CD4-positive, alpha-beta T cell treated with Interleukin-6 for 4 hours (primary cell): ENCODE results near the gene GRIK4.
"Not testable (repeated sequence)": the region's sequence is repeated elsewhere in the genome, so short reads cannot be mapped to it uniquely, and the experiment has no call there.

Experiments
- DNase-seq: peaks from one replicate; pipeline ENCODE4 v3.0.0-alpha.2; 2020; ENCODE audit warnings: mixed read lengths

Gene GRIK4

DNA sequence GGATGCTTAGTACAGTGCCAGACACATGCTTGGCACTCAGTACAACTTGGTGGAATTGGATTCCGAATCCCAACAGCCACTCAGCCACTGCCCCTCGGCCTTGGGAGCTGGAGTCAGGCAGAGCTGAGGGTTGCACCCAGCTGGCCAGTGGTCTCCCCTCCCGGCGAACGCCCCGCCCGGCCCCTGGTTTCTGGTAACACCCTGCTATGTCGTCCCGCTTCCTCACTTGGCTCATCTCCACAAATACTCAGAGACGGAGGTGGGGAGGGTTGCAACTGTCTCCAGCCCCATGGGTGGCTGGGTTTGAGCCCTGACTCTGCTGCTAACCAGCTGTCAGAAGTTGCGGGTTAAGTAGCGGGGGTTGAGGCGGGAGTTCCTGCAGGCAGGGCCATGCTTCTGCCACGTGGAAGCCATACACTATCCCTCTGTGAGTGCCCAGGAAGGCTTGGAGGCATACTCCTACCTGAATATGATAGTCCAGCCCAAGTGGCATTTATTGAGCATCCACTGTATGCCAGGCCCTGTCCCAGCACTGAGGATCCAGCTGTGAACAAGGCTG is 67.1 kb downstream of the GRIK4 start:
- DNase-seq, result no peak

DNA sequence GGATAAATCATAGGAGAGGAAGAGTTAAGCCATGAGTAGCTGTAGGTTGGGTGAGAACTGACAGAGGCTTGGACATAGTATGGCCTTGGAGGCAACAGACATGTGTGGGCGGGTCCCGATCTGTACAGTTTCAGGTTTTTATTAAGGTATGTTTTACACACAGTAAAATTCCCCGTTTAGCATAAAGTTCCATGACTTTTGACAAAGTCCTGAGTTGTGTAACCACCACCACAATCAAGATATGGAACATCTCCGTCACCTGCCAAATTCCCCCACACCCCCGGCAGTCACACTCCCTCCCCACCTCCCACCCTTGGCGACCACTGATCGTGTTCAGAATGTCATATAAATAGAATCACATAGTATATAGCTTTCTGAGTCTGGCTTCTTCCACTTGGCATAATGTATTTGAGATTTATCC is 68.1 kb downstream of the GRIK4 start:
- no peak for DNase-seq

DNA sequence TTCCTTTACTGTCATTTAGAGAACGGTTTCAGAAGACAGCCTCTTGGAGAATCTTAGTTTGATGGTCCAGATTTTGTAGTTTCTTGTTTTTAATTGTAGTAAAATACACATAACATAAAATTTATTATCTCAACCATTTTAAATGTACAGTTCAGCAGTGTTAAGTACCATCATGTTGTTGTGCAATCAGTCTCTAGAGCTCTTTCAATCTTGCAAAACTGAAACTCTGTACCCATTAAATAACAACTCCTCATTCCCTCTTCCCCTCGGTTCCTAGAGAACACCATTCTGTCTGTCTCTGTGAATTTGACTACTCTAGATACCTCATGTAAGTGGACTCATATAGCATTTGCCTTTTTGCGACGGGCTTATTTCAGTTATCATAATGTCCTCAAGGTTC is 69.8 kb downstream of the GRIK4 start:
- DNase-seq, result no peak

DNA sequence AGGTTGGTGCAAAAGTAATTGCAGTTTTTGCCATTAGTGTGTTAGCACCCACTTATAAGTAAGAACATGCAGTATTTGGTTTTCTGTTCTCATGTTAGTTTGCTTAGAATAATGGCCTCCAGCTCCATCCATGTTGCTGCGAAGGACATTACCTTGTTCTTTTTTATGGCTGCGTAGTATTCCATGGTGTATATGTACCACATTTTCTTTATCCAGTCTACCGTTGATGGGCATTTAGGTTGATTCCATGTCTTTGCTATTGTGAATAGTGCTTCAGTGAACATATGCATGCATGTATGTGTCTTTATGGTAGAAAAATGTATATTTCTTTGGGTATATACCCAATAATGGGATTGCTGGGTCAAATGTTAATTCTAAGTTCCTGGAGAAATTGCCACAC is 71.0 kb downstream of the GRIK4 start:
- DNase-seq, result not testable (repeated sequence)

DNA sequence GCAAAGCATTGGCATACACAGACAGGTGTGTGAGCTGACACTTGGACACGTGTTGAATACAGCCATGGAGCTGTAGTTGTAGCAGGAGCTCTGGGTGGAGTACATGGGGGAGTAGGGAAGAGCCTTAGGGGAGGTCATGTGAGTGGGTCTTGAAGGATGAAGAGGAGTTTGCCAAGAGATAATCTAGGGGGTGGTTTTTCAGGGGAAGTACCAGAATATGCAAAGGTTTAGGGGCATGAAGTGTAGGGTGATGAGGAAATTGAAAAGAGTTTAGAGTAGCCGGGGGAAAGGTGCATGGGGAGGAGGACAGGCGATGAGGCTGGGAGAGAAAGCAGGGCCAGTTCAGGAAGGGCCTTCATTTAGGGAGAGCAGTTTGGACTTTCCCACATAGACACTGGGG is 74.5 kb downstream of the GRIK4 start:
- DNase-seq, result no peak

DNA sequence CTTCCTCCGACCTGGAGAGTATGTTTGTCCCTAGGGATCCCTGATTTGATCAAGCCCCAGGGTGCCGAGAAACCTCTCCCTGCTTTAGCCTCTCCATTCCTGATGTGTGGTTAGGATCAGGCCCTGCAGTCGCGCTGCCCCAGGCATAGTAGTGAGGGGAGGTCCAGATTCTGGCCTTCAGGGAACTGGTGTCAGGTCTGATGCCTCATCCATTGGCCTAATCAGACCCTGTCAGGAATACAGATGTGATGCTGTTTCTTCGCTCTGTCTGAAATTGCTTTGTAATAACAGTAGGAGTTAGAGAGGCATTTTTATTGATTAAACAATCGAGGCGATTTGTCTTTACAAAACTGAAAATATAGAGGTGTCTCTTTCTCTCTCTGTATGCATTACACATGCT is 75.2 kb downstream of the GRIK4 start:
- DNase-seq, result no peak

DNA sequence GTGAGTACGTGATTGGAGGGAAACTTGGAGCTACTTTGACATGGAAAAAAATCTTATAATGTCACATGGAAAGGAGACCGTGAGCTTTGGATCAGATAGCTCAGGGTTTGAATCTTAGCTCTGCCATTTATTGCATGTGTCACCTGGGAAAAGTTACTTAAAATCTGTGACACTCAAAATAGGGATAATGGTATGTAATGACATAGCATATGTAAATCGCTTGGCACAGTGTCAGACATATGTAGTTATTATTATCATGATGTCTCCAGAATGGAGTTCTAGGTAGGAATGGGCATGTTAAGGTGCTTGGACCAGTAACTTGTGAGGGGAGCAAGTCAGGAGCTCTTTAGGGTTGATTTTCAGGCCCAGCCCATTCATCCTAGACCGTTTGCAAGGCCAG is 75.8 kb downstream of the GRIK4 start:
- no peak for DNase-seq

DNA sequence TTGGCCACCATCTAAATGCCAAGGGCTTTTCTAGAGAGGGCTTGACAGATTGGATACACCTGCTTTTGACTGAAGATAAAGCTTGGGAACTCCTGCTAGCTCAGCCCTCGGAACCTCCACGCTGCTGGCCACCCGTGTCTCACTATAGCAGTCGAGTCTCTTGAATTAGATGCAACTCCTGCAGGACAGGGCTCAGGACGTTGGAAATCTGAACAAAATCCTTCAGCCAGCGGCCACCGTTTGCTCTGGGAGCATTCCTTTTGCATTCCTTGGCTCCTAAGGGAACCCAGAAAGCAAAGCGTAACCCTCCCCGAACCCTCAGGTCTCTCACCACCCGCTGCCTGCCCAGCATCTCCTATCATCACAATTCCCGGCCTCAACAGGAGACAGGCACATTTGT is 77.8 kb downstream of the GRIK4 start:
- no peak for DNase-seq

DNA sequence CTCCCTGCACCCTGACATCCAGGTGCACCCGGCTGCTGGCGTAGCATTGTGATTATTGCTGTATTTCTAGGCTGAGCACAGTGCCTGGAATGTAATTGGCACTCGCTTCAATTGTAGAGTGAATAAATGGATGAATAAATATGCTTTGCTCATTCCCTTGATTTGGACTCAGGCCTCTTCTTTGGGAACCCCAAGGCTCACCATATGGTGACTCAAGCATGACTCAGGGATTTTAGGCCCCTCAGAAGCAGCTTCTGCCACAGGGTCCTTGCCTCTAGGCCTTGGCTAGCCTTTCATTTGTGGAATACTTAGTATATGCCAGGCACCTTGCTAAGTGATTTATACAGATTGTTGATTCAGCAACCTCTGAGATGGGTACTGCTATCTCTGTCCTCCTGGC is 78.9 kb downstream of the GRIK4 start:
- no peak for DNase-seq

DNA sequence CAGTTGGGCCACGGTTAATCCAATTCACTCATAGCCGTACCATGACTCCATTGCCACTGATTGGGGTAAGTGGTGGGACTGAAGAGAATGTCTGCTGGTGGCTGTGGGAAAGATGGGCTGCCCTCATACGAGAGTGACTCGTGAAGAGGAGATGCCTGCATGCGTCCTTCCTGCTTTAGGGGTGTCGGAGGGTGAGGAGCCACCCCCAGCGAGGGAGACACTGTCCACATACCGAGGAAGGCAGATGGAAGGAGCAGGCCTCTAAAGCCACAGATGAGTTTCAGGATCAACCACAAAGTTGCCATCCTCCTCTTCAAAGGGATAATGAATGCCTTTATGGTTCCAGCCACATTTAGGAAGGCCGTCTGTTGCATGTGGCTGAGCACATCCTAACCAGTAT is 83.2 kb downstream of the GRIK4 start:
- DNase-seq, result no peak

DNA sequence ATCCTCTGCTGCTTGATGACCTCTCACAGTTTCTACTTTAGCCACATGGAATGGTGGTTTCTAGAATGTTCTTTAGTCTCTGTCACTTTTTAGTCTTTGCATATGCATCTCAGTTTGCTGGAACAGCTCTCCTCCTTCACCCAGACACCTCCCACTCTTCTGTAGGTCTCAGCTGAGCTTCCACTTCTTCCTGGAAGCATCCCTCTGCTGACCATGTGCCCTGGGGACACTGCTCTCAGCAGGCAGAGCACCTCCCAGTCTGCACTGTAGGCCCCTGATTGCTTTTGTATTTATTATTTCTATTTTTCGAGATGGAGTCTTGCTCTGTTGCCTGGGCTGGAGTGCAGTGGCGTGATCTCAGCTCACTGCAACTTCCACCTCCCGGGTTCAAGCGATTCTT is 84.0 kb downstream of the GRIK4 start:
- no peak for DNase-seq

DNA sequence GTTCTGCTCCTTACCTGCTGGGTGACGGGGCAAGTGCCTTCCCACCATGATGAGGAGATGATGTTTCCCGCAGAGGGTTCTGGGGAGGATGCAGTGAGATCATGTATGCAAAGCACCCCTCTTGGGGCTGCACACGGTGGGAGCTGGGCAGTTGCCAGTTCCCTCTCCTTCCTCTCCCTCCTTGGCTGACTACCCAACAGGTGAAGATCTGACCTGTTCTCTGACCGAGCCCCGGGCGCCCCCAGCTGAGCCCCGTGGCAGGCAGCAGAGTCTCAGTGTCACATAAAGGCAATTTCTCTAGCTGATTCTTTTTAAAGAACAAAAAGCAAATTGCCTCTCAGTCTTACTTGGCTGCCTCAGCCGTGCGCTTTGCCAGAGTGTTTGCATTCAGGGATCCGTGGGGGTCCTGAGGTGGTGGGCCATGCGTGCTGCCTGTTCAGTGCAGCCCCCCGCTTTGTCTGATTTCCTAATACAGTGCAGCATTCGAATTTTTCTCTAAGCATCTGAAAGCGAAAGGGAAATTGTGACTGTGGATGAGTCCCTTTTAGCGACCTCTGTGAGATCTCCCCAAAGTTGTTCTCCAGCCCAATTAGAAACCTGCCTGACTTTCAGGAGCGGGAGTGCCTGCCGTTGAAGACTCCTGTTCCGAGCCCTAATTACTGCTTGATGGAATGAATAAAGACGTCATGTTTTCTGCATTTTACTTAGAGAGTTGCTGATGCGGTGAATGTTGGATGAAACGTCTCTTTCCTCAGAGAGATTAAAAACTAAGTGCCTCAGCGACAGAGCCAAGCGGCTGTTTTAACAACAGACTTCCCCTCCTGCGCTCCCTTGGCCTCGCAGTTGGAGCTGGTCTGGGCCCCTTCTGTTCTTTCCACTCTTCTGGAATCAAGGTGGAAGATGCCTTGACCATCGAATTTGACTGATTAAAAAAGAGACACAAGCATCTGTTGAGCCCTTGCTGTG is 86.0 kb downstream of the GRIK4 start:
- no peak for DNase-seq

DNA sequence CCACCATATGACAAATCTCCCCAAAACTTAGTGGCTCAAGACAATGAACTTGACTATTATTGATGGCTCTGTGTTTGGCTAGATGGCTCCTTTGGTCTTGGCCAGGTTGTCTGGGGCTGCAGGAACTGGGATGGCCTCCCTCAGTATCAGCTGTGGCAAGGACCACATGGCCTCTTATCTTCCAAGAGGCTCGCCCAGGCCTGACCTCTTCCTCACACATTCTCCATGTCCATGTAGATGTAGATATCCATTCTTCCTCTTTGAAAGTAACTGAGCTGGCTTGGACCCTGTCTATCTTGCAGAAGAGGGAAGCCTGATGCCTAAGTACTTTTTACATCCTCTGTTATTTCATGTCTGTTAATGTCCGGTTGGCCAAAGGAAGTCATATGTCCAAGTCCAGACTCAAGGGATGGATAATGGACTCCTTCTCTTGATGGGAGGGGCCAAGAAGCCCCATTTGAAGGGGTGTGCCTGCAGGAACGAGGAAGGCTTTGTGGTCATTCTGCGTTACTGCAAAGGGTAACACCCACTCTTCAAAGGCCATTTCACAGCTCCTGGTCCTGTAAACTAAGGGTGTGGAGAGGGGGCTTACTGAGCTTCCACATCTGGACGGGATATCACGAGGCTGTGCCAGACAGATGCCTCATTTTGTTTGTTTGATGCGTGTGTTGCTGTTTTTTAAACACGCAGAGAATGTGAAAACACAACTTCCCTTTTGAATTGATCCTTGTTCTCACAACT is 87.1 kb downstream of the GRIK4 start:
- DNase-seq, result no peak

DNA sequence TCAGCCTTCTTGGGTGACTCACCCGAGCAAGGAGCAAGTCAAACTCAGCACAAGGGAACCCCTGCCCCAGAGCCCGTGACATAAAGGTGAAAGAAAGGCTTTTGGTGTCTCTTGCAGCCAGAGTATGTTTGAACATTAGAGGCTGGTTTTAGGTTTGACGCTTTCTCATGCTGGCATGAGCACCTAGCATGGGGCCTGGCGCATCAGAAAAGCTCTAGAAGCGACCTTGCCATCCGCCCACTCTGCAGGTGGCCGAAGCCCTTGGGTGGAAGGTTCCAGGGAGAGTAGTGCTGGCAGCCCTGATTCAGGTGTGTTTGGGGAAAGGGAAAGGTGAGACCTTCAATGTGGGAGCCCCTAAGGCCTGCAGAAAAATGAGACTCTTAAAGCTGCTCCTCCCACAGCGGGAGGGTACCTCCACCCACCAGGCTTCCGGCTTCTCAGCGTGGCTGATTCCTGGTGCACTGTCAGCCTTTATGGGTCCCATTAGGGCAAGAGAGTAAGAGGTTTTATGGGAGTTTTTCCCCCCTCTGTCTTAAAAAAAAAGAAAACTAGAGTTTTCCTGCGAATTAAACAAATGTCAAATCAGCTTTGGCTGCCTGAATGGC is 88.4 kb downstream of the GRIK4 start:
- no peak for DNase-seq

DNA sequence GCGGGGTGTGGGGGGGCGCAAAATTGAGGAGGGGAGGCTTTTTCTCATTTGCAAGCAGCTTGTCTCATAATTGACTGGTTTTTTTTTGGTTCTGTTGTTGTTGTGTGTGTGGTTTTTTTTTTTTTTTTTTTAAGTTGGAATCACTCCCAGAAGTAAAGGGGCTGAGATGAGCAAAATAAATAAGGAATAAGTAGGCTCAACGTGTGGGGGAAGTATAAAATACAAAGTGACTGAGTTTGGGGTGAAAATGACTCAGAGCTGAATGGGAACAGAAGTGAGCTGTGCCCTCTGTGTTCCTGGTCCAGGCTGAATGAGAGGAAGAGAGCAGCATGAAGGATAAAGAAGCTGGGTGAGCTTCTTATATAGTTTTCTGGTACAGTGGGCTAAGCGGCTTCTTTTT is 90.0 kb downstream of the GRIK4 start:
- DNase-seq, result no peak

DNA sequence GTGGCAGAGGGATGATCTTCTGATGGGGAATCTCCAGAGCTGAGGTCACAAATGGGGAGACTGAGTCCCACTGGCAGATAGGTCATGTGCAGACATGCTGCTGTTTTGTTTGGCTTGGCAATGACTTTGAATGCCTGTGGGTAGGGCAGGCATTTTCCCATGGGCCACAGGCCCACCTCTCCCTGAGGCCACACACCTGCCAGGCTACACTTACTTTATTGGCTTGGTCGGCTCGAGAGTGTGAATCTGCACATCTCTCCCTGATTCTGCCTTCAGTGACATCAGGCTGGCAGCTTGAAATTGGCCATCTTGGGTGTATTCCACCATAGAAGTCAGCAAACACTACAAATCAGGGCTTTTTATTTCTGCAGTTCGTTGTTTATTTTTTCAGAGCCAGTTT is 91.5 kb downstream of the GRIK4 start:
- DNase-seq, result no peak

DNA sequence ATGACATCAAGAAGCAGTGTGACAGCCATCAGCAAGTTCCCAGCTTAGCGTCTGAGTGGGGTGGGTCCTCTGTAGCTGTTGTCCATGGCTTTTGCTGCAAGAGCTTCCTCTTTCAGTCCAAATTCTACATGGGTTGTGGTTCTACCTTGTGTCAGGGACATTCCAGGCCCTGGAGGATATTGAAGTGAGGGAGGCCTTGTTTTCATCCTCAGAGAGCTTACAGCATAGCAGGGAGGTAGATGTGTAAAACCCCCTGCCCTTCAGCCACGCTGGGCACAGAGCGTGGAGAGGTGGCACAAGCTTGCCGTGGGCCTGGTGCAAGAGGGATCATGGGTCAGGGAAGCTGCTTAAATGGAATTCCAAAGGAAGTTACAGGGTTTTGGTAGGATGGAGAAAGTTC is 93.9 kb downstream of the GRIK4 start:
- no peak for DNase-seq

DNA sequence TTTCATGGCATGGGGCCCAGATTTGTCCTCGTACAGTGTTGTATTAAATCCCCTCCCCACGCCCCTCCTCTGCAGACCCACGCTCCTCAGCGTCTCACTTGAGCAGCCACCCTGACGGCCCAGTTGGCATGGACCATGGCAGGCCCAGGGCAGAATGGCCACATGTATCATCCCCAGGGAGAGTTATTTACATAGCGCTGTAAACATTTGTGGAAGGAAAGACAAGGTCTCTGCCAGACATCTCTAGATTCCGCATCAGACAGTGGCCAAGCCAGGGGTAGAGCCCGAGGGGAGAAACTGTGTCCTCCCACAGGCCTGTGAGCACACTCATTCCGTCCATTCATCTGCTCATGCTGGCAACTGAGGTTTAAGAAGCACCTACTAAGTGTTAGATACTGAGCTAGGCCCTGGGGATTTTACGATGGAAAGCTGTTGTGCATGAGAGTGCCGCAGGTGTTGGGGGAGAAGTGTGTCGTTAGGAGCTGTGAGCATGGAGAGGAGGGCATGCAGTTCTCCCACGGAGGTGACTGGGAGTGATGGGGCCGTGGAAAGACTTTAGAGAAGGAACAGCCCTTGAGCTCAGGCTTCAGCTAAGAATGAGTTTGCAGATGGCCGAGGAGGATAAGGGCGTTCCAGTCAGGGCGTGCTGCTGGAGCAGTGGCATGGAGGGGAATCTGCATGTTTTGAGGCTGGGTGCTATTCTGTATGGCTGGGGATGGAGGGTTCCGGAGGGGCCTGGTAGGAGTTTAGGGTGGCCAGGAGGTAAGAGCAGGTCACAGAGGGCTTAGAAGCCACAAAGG is 94.9 kb downstream of the GRIK4 start:
- no peak for DNase-seq

DNA sequence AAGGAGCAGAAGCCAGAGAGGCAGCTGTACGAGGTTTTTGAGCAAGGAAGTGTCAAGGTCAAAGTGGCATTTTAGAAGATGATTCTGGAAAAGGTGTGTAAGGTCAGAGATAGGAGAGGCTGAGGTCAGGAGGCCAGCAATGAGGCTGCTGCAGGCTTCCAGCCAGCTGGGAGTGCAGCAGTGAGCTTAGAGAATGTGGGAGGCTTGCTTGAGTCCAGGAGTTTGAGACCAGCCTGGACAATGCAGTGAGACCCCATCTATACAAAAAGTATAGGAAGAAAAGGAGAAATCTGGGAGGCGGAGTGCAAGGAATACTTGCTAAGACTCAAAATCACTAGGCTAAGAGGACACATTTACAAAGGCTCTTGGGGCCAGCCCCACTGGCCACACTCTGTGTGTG is 96.5 kb downstream of the GRIK4 start:
- DNase-seq, result no peak

DNA sequence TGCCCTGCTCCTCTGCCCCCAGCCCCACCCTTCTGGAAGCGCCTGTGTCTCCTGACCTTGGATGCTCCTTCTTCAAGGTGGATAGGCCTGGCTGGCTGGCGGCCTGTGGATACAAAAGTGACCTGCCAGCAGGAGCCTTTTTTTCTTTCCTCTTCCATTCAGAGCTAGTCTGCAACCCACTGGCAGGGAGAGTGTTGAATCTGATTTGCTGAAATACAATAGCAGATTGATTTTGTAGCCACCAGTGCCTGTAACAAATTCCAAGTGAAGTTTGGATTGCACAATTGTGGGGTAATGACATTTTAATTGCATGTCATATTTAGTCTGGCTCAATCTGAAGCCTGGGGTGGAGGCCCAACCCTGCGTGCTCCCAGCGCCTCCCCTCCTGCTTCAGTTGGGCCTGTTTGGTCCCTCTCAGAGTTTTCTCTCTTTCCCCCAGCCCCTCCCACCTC is 97.2 kb downstream of the GRIK4 start:
- DNase-seq, result no peak

DNA sequence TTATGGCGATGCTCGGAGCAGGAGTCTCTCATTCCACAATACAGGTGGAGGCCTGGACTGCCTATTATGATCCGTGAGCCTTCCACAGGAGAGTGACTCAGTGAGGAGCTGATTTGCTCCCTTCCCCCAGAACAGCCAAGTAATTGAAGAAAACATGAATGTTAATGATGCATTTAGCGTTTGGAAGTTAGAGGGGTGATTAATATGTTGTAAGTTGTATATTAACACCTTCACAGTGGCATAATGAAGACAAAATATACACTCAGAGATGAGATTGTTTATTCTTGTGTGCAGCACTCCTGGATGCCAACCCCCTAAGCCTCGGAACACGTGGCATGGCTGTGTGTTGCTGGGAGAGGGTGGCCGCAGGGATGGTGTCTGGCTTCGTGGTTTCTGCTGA is 98.6 kb downstream of the GRIK4 start:
- no peak for DNase-seq

DNA sequence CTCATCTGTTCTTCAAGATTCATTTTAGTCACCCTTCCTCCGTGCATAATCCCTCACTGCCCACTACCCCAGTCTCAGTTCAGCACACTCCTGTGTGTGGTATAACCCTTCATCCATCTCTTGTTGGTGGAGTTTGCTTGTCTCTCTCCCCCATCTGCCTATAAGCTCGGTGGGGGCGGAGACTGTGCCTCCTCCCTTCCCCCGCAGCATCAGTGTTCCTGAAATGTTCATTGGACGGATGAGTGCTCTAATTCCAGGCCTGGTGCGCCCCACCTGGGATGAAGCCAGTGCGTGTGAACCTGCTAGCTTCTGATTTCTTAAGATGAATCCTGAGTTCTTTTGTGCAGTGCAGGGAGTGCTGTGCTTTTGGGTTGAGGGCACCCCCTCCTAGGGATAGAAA is 100.0 kb downstream of the GRIK4 start:
- DNase-seq, result no peak
